ENCODE results near the gene POMGNT1. TPM values are rescaled to one million over a fixed set of nuclear protein-coding genes. Genes with fewer than 3 reads are reported as not detected.
A peak's percentile ranks its signal among the peaks of the same experiment; 100 is the strongest.

The POMGNT1 gene
- total RNA-seq, 2 experiments from 2014 or later = 34.3 to 38.8 TPM

GRCh38 chr1:46221749-46222148 lies 23.5 kb upstream of the POMGNT1 start:
- Mint-ChIP-seq H3K9me3 (no peaks in the 10 kb centered on the region), H3K4me1 (peaks cover 4% of the 10 kb centered on the region), H3K27me3 (no peaks in the 10 kb centered on the region), H3K36me3 (no peaks in the 10 kb centered on the region), H3K4me3 (no peak overlapping the region), H3K27ac (no peak overlapping the region)
- no peak for DNase-seq

DNA sequence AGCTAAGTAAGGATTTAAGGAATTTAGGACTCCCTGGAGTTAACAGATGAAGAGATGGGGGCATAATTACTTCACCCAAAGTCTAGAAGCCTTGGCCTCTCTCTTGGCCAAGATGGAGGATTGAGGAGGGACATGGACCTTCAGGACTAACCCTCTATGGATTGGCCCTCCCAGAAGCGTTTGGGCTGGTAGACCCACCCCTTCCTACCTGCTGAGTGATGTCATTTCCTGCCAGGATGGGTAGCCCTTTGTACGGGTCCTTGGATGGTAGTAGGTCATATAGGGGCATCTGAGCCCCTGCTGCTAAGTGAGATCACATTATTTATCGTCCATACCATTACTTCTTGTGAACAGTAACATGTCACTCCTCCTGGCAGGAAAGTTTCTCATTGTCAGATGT lies 22.6 kb upstream of the POMGNT1 start:
- peaks cover 4% of the 10 kb centered on the region for H3K4me1 Mint-ChIP-seq
- no peak overlapping the region for H3K27ac Mint-ChIP-seq
- no peaks in the 10 kb centered on the region for H3K9me3 Mint-ChIP-seq
- no peak overlapping the region for H3K4me3 Mint-ChIP-seq
- no peaks in the 10 kb centered on the region for H3K27me3 Mint-ChIP-seq
- no peak for DNase-seq
- no peaks in the 10 kb centered on the region for H3K36me3 Mint-ChIP-seq

DNA sequence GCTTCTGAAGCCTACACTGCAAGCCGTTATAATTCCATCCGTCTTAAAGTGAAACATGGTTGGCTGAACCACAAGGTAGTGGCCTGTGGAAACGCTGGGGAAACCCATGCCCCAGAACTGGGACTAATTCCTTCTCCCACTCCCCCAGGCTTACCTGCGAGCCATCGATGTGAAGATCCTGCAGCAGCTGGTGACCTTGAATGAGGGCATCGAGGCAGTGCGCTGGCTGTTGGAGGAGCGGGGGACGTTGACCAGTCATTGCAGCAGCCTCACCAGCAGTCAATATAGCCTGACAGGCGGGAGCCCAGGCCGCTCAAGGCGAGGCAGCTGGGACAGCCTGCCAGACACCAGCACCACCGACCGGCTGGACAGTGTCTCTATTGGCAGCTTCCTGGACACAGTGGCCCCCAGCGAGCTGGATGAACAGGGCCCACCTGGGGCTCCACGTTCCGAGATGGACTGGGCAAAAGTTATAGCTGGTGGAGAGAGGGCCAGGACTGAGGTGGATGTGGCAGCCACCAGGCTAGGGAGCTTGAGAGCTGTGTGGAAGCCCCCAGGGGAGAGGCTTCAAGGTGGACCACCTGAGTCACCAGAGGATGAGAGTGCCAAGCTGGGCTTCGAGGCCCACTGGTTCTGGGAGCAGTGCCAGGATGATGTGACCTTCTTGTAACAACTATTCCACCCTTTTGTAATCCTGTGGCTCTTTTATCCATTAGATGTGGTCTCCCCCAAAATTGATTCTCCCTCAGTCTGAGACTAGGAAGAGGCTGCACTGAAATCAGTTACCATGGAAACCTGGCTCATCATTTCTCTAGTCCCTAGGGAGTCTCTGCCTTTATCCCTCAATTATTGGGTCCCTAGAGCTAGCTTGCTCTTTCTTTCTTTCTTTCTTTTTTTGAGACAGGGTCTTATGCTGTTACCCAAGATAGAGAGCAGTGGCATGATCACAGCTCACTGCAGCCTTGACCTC lies 21.6 kb upstream of the POMGNT1 start:
- Mint-ChIP-seq H3K27ac (no peak overlapping the region), H3K27me3 (no peaks in the 10 kb centered on the region), H3K36me3 (no peaks in the 10 kb centered on the region), H3K4me1 (peaks cover 4% of the 10 kb centered on the region), H3K4me3 (no peak overlapping the region), H3K9me3 (no peaks in the 10 kb centered on the region)
- no peak for DNase-seq

- DNase-seq = no peak
- H3K4me1 Mint-ChIP-seq = peaks cover 2% of the 10 kb centered on the region
- no peak overlapping the region for H3K27ac Mint-ChIP-seq
- no peak overlapping the region for H3K4me3 Mint-ChIP-seq
- H3K36me3 Mint-ChIP-seq = no peaks in the 10 kb centered on the region
- no peaks in the 10 kb centered on the region for H3K9me3 Mint-ChIP-seq
- no peaks in the 10 kb centered on the region for H3K27me3 Mint-ChIP-seq
Observed at GRCh38 chr1:46218443-46218842, 20.2 kb upstream of the POMGNT1 start.

DNA sequence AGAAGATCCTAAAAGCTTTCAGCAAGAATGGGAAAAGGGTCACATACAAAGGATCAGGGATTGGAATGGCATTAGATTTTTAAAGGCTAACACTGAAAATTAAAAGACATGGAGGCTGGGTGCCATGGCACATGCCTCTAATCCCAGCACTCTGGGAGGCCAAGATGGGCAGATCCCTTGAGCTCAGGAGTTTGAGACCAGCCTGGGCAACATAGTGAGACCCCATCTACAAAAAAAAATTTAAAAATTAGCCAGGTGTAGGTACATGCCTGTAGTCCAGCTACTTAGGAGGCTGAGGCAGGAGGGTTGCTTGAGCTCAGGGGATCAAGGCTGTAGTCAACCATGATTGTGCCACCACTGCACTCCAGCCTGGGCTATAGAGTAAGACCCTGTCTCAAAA lies 17.3 kb upstream of the POMGNT1 start:
- no peaks in the 10 kb centered on the region for H3K4me1 Mint-ChIP-seq
- H3K9me3 Mint-ChIP-seq = no peaks in the 10 kb centered on the region
- no peaks in the 10 kb centered on the region for H3K36me3 Mint-ChIP-seq
- H3K27ac Mint-ChIP-seq = no peak overlapping the region
- DNase-seq = no peak
- H3K4me3 Mint-ChIP-seq = no peak overlapping the region
- H3K27me3 Mint-ChIP-seq = no peaks in the 10 kb centered on the region

DNA sequence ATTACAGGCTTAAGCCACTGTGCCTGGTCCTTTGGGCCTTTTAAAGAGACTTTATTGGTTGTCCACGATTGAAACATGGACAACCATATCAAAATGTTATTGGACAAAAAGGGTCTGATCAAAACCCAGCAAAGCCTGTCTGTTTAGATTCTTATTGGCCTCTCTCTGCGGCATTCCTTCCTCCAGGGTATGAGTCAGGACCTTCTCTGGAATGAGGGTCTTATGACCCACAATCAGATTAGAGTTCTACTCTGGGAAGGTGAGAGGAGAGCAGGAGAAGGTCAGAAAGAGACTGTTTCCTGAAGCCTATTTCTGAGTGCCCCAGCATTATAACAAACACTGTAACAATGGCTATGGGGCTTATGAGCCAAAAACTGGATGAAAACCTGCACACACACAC lies 12.8 kb upstream of the POMGNT1 start:
- Mint-ChIP-seq H3K27ac (no peak overlapping the region), H3K36me3 (no peaks in the 10 kb centered on the region), H3K9me3 (no peaks in the 10 kb centered on the region), H3K27me3 (no peaks in the 10 kb centered on the region), H3K4me3 (no peak overlapping the region), H3K4me1 (no peaks in the 10 kb centered on the region)
- no peak for DNase-seq

DNA sequence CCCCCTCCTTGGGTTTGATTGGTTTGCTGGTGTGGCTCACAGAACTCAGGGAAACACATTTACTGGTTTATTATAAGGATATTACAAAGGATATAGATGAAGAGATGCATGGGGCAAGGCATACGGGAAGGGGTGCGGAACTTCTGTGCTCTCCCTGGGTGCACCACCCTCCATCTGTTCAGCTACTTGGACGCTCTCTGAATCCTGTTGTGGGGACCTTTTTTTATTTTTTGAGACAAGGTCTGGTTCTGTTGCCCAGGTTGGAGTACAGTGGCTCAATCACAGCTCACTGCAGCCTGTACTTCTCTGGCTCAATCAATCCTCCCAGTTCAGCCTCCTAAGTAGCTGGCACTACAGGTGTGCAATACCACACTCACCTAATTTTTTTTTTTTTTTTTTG lies 12.3 kb upstream of the POMGNT1 start:
- H3K27ac Mint-ChIP-seq = no peak overlapping the region
- H3K27me3 Mint-ChIP-seq = no peaks in the 10 kb centered on the region
- DNase-seq = no peak
- no peak overlapping the region for H3K4me3 Mint-ChIP-seq
- no peaks in the 10 kb centered on the region for H3K4me1 Mint-ChIP-seq
- H3K9me3 Mint-ChIP-seq = no peaks in the 10 kb centered on the region
- no peaks in the 10 kb centered on the region for H3K36me3 Mint-ChIP-seq

- Mint-ChIP-seq H3K4me3 (no peak overlapping the region), H3K27me3 (no peaks in the 10 kb centered on the region), H3K9me3 (no peaks in the 10 kb centered on the region), H3K27ac (no peak overlapping the region), H3K36me3 (no peaks in the 10 kb centered on the region), H3K4me1 (peaks cover 9% of the 10 kb centered on the region)
- no peak for DNase-seq
Observed at GRCh38 chr1:46206399-46206798, 8.2 kb upstream of the POMGNT1 start.

GRCh38 chr1:46205791-46206190 lies 7.6 kb upstream of the POMGNT1 start:
- Mint-ChIP-seq H3K27ac (peak overlapping the region; percentile 13), H3K4me1 (peaks cover 9% of the 10 kb centered on the region), H3K4me3 (no peak overlapping the region), H3K36me3 (no peaks in the 10 kb centered on the region), H3K27me3 (no peaks in the 10 kb centered on the region), H3K9me3 (no peaks in the 10 kb centered on the region)
- DNase-seq = no peak

GRCh38 chr1:46205141-46205540 lies 6.9 kb upstream of the POMGNT1 start:
- Mint-ChIP-seq H3K4me1 (peaks cover 10% of the 10 kb centered on the region), H3K4me3 (no peak overlapping the region), H3K36me3 (peaks cover 1% of the 10 kb centered on the region), H3K9me3 (no peaks in the 10 kb centered on the region), H3K27me3 (no peaks in the 10 kb centered on the region), H3K27ac (no peak overlapping the region)
- no peak for DNase-seq

- no peaks in the 10 kb centered on the region for H3K27me3 Mint-ChIP-seq
- no peak overlapping the region for H3K27ac Mint-ChIP-seq
- peaks cover 1% of the 10 kb centered on the region for H3K36me3 Mint-ChIP-seq
- H3K9me3 Mint-ChIP-seq = no peaks in the 10 kb centered on the region
- no peak overlapping the region for H3K4me3 Mint-ChIP-seq
- peaks cover 12% of the 10 kb centered on the region for H3K4me1 Mint-ChIP-seq
- no peak for DNase-seq
Observed at GRCh38 chr1:46204406-46204742, 6.1 kb upstream of the POMGNT1 start.

GRCh38 chr1:46203738-46204405 lies 5.6 kb upstream of the POMGNT1 start:
- H3K4me1 Mint-ChIP-seq = peaks cover 16% of the 10 kb centered on the region
- H3K27ac Mint-ChIP-seq = no peak overlapping the region
- H3K36me3 Mint-ChIP-seq = peaks cover 1% of the 10 kb centered on the region
- peak overlapping the region; percentile 86 for H3K4me3 Mint-ChIP-seq
- H3K27me3 Mint-ChIP-seq = no peaks in the 10 kb centered on the region
- DNase-seq = no peak
- H3K9me3 Mint-ChIP-seq = no peaks in the 10 kb centered on the region

DNA sequence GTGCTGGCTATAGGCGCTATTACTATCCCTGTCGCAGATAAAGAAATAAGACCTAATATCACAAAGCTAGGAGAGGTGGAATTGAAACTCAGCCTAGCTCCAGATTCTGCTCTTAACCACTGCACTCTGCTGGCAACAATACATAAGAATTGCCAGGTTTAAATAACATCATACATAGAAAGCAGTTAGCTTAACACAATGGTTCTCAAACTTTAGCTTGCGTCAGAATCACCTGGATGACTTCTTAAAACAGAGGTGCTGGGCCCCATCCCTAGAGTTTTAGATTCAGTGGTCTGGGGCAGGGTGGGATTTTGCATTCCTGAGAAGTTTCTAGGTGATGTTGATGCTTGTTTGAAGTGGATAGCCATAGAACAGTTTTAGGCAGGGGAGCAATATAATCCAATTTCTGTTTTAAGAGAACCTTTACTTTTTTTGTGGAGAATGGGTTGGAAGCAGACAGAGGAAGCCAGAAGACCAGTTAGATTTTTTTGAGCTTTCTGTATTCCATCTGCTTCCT lies 1.1 kb upstream of the POMGNT1 start:
- Mint-ChIP-seq H3K9me3 (no peaks in the 10 kb centered on the region), H3K36me3 (peaks cover 1% of the 10 kb centered on the region)

GRCh38 chr1:46197560-46197963 lies 672 bp downstream of the POMGNT1 start:
- Mint-ChIP-seq H3K27me3 (no peaks in the 10 kb centered on the region), H3K4me1 (peaks cover 21% of the 10 kb centered on the region), H3K9me3 (no peaks in the 10 kb centered on the region), H3K27ac (peak overlapping the region; percentile 77), H3K36me3 (peaks cover 3% of the 10 kb centered on the region), H3K4me3 (peak overlapping the region; percentile 86)
- no peak for DNase-seq

More for the DNA sequence above, 1.1 kb upstream of the POMGNT1 start:
- Mint-ChIP-seq H3K4me3 (peak overlapping the region; percentile 86), H3K27me3 (no peaks in the 10 kb centered on the region), H3K27ac (peak overlapping the region; percentile 63), H3K4me1 (peaks cover 30% of the 10 kb centered on the region)
- no peak for DNase-seq

- peaks cover 4% of the 10 kb centered on the region for H3K36me3 Mint-ChIP-seq
- no peak overlapping the region for H3K27ac Mint-ChIP-seq
- H3K27me3 Mint-ChIP-seq = no peaks in the 10 kb centered on the region
- peak overlapping the region; percentile 86 for H3K4me3 Mint-ChIP-seq
- peaks cover 21% of the 10 kb centered on the region for H3K4me1 Mint-ChIP-seq
- DNase-seq = no peak
- H3K9me3 Mint-ChIP-seq = no peaks in the 10 kb centered on the region
Observed at GRCh38 chr1:46196609-46197008, 1.6 kb downstream of the POMGNT1 start.

Measured in activated naive CD8-positive, alpha-beta T cell treated with anti-CD3 and anti-CD28 coated beads for 36 hours (primary cell).